WTC11 (cell line): ENCODE measurements around the gene SPRY1.

Source experiments
- CBFB ChIP-seq: sonication (generic); formaldehyde crosslinking; IDR thresholded peaks from 2 replicates; pipeline ENCODE4 v1.8.1; 2022; ENCODE audit warnings: mild to moderate bottlenecking, low read depth, missing genetic modification reagents
- CREB1 ChIP-seq: sonication (generic); formaldehyde crosslinking; IDR thresholded peaks from 2 replicates; pipeline ENCODE4 v1.8.0; 2023; ENCODE audit warnings: mild to moderate bottlenecking, missing genetic modification reagents
- E2F4 ChIP-seq: sonication (generic); formaldehyde crosslinking; IDR thresholded peaks from 2 replicates; pipeline ENCODE4 v1.8.1; 2022; ENCODE audit warnings: low read depth, mild to moderate bottlenecking, moderate library complexity, missing genetic modification reagents, borderline replicate concordance
- FOXK1 ChIP-seq: sonication (generic); formaldehyde crosslinking; IDR thresholded peaks from 2 replicates; pipeline ENCODE4 v1.8.0; 2022; ENCODE audit warnings: mild to moderate bottlenecking, moderate library complexity, missing genetic modification reagents
- MAX ChIP-seq: sonication (generic); formaldehyde crosslinking; IDR thresholded peaks from 2 replicates; pipeline ENCODE4 v1.8.0; 2022; ENCODE audit warnings: mild to moderate bottlenecking, missing genetic modification reagents
- MLX ChIP-seq: sonication (generic); formaldehyde crosslinking; IDR thresholded peaks from 2 replicates; pipeline ENCODE4 v1.8.1; 2023; ENCODE audit warnings: mild to moderate bottlenecking, missing genetic modification reagents, moderate library complexity

GRCh38 chr4:123352240-123352945 lies 44.2 kb upstream of the SPRY1 start:
- TF ChIP-seq MLX (CRISPR knock-in tag) (no peak), CREB1 (no peak), E2F4 (CRISPR knock-in tag) (no peak), FOXK1 (no peak), MAX (CRISPR knock-in tag) (no peak), CBFB (no peak)
